Transverse colon (tissue), 4 donors: ENCODE measurements around the gene ARHGAP5.

Source experiments
- CTCF ChIP-seq, 5 experiments: fragments of 200-600 bp in 3 of 5; fragments of 450-650 bp in 2 of 5; sonication (generic) in 3 of 5; IDR thresholded peaks; 1 replicate in 2 of 5; 2 replicates in 3 of 5; pipeline ENCODE4 v1.5.1; 2016 to 2017; ENCODE audit warnings: antibody characterized with exemption in 5 of 5, inconsistent platforms in 3 of 5, mild to moderate bottlenecking in 2 of 5, moderate library complexity in 1 of 5
- EP300 ChIP-seq: sonication (generic); formaldehyde crosslinking; IDR thresholded peaks from one replicate; pipeline ENCODE4 v1.6.1; 2017; ENCODE audit warnings: antibody characterized with exemption, low read depth
- POLR2A ChIP-seq: fragments of 450-650 bp; IDR thresholded peaks from one replicate; pipeline ENCODE4 v1.6.1; 2016; ENCODE audit warnings: antibody characterized with exemption, mild to moderate bottlenecking, moderate library complexity
- POLR2AphosphoS5 ChIP-seq, 3 donors: sonication (generic); formaldehyde crosslinking; IDR thresholded peaks; one replicate each; pipeline ENCODE4 v1.6.1; 2016; ENCODE audit warnings: antibody characterized with exemption in 3 of 3

- TF ChIP-seq CTCF (IDR thresholded peaks at IDR 0.05) (no peak), POLR2A (no peak), EP300 (no peak), POLR2AphosphoS5 (IDR thresholded peaks at IDR 0.05) (no peak)
Observed at GRCh38 chr14:32190673-32191072, 113.6 kb downstream of the ARHGAP5 start.
